ENCODE data around the gene RNF11.
"Not testable (repeated sequence)": the region's sequence is repeated elsewhere in the genome, so short reads cannot be mapped to it uniquely, and the experiment has no call there.

The RNF11 gene

DNA sequence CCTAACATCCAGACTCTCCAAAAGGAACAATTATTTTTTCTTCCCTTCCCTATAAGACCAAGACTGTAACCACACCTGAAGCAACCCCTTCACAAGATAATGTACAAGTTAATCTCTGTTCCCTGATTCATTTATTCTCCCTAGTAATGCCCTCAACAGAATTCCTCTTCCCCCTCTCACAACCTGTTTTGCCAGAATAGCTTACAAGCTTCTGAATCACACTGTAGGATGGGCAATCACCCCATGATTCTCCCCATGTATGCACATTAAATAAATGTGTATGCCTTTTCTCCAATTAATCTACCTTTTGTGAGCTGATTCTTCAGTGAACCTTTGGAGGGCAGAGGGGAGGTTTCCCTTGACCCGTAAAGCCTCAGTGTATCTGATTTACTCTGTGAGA lies 20.9 kb upstream of the RNF11 start:
- H3K27ac ChIP-seq, result no peak overlapping the region
- no peaks in the 10 kb centered on the region for H3K9me3 ChIP-seq (ENCODE audit: severe bottlenecking)
- no peak overlapping the region for H3K4me3 ChIP-seq (ENCODE audit: low read depth, low read length)
- no peak for DNase-seq
- TF ChIP-seq, protein P1, sequence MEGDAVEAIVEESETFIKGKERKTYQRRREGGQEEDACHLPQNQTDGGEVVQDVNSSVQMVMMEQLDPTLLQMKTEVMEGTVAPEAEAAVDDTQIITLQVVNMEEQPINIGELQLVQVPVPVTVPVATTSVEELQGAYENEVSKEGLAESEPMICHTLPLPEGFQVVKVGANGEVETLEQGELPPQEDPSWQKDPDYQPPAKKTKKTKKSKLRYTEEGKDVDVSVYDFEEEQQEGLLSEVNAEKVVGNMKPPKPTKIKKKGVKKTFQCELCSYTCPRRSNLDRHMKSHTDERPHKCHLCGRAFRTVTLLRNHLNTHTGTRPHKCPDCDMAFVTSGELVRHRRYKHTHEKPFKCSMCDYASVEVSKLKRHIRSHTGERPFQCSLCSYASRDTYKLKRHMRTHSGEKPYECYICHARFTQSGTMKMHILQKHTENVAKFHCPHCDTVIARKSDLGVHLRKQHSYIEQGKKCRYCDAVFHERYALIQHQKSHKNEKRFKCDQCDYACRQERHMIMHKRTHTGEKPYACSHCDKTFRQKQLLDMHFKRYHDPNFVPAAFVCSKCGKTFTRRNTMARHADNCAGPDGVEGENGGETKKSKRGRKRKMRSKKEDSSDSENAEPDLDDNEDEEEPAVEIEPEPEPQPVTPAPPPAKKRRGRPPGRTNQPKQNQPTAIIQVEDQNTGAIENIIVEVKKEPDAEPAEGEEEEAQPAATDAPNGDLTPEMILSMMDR (IDR thresholded peaks at IDR 0.05; ENCODE audit: low read depth, low read length), result no peak
- H3K27me3 ChIP-seq (ENCODE audit: insufficient read depth, low read depth, severe bottlenecking), result no peaks in the 10 kb centered on the region
- H3K36me3 ChIP-seq, result no peaks in the 10 kb centered on the region

DNA sequence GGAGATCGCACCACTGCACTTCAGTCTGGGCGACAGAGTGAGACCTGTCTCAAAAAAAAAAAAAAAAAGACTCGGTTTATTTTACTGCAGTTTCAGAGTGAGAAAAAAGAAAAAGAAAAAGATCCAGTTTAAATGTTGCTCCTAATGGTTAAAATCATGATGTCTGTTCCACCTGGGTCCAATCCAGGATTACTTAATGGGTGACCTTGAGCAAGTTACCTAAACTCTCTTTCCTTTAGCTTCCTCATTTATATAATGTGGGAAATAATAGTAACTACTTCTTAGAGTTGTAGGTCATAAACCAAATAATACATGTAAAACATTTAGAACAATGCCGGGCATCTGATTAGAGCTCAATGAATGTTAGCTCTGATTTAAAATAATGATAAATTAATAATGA lies 19.4 kb upstream of the RNF11 start:
- Histone ChIP-seq H3K36me3 (no peaks in the 10 kb centered on the region), H3K9me3 (ENCODE audit: severe bottlenecking) (no peaks in the 10 kb centered on the region), H3K4me3 (ENCODE audit: low read depth, low read length) (no peak overlapping the region), H3K27ac (no peak overlapping the region), H3K27me3 (ENCODE audit: insufficient read depth, low read depth, severe bottlenecking) (no peaks in the 10 kb centered on the region)
- no peak for DNase-seq
- TF ChIP-seq, protein P1 (IDR thresholded peaks at IDR 0.05; ENCODE audit: low read depth, low read length), result no peak

DNA sequence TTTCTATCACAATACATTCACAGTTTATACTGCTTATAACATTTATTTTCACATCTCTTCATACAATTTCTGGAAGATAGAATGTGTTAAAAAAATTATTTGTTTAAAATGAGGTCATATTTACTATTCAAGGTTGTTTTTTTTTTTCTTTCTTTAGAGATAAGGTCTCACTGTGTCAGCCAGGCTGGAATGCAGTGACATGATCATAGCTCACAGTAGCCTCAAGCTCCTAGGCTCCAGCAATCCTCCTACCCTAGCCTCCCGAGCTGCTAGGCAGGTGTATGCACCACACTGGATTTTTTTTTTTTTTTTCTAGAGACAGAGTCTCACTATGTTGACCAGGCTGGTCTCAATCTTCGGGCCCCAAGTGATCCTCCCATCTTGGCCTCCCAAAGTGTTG lies 19.0 kb upstream of the RNF11 start:
- Histone ChIP-seq H3K36me3 (no peaks in the 10 kb centered on the region), H3K27me3 (ENCODE audit: insufficient read depth, low read depth, severe bottlenecking) (no peaks in the 10 kb centered on the region), H3K4me3 (ENCODE audit: low read depth, low read length) (no peak overlapping the region), H3K27ac (no peak overlapping the region), H3K9me3 (ENCODE audit: severe bottlenecking) (no peaks in the 10 kb centered on the region)
- TF ChIP-seq, protein P1 (IDR thresholded peaks at IDR 0.05; ENCODE audit: low read depth, low read length), result no peak
- DNase-seq, result no peak

DNA sequence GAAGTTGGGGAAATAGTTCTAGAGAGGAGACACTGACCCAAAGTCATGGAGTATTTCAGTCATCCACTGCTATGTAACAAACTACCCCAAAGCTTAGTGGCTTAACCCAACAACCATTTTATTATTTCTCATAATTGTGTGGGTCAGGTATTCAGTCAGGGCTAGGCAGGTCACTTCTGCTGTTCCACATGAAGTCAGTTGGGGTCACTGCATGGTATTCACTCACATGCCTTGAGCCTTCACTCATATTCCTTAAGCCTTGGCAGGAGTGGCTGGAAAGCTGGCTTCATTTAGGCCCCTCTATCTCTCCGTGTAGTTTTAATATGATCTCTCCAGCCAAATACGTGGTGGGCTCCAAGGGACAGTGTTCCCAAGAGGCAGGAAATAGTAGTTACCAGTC lies 17.5 kb upstream of the RNF11 start:
- DNase-seq, result no peak
- no peak overlapping the region for H3K4me3 ChIP-seq (ENCODE audit: low read depth, low read length)
- H3K9me3 ChIP-seq (ENCODE audit: severe bottlenecking), result no peaks in the 10 kb centered on the region
- no peaks in the 10 kb centered on the region for H3K36me3 ChIP-seq
- TF ChIP-seq, protein P1 (IDR thresholded peaks at IDR 0.05; ENCODE audit: low read depth, low read length), result peak; percentile 16; the same call in 1 of the 2 replicates
- no peaks in the 10 kb centered on the region for H3K27me3 ChIP-seq (ENCODE audit: insufficient read depth, low read depth, severe bottlenecking)
- no peak overlapping the region for H3K27ac ChIP-seq

DNA sequence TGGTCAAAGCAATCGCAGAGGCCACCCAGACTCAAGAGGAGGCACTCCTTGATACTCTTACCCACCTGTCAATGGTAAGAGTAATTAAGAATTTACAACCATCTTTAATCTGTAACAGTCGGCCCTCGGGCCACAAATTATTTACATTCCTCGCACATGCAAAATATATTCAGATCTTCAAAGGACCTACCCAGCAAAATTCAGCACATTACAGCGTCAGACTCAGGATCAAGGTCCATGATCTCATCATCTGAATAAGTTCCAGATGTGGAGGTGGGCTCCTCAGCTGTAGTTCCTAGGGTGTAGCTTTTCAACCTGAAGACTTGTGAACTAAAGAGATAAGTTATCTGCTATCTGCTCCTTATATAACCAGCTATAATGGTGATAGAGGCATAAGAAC lies 17.1 kb upstream of the RNF11 start:
- Histone ChIP-seq H3K27me3 (ENCODE audit: insufficient read depth, low read depth, severe bottlenecking) (no peaks in the 10 kb centered on the region), H3K36me3 (no peaks in the 10 kb centered on the region), H3K9me3 (ENCODE audit: severe bottlenecking) (no peaks in the 10 kb centered on the region), H3K4me3 (ENCODE audit: low read depth, low read length) (no peak overlapping the region), H3K27ac (no peak overlapping the region)
- DNase-seq, result no peak
- TF ChIP-seq, protein P1 (IDR thresholded peaks at IDR 0.05; ENCODE audit: low read depth, low read length), result no peak

DNA sequence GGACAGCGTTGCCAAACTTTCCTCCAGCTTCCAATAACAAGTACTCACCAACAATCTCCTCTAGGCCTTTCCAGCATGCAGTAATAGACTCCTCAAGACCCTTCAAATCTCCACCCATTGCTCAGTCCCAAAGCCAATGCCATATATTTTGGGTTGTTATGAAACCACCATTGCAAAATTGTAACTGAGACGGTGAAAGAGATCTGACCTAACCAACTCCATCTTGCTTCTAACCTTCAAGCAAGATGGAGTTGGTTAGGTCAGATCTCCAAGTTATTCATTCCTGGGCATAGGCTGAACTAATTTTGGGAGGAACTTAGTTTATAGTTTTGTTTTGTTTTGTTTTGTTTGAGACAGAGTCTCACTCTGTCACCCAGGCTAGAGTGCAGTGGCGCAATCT lies 14.5 kb upstream of the RNF11 start:
- H3K4me3 ChIP-seq (ENCODE audit: low read depth, low read length); H3K27ac ChIP-seq; DNase-seq; H3K9me3 ChIP-seq (ENCODE audit: severe bottlenecking); H3K36me3 ChIP-seq; H3K27me3 ChIP-seq (ENCODE audit: insufficient read depth, low read depth, severe bottlenecking): not testable (repeated sequence)

All from WERI-Rb-1 (cell line).